ENCODE measurements around the gene STRA8.

STRA8 gene

GRCh38 chr7:135235841-135236240 lies 2.2 kb downstream of the STRA8 start:
- no peak for DNase-seq (ENCODE audit: low read depth in 4 of 4, low spot score in 1 of 4)

DNA sequence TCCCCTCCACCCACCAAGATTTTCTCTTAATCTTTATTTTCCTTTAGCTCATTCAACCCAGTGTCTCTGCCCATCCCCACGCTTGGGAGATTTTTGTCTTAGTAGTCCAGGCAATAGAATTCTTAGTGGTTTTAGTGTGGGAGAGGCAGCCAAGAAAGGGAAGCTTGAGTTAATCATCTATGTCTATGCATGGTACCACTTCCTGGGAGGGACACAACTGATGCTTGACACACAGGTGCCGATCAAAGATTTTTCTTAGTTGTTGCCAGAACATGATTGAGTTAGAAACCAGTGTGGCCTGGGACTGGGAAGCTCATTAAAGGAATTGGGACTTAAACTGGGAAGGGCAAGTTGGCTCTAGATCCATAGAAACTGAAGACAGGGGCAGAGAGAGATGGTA lies 3.1 kb downstream of the STRA8 start:
- DNase-seq (ENCODE audit: low read depth in 4 of 4, low spot score in 1 of 4), result no peak

DNA sequence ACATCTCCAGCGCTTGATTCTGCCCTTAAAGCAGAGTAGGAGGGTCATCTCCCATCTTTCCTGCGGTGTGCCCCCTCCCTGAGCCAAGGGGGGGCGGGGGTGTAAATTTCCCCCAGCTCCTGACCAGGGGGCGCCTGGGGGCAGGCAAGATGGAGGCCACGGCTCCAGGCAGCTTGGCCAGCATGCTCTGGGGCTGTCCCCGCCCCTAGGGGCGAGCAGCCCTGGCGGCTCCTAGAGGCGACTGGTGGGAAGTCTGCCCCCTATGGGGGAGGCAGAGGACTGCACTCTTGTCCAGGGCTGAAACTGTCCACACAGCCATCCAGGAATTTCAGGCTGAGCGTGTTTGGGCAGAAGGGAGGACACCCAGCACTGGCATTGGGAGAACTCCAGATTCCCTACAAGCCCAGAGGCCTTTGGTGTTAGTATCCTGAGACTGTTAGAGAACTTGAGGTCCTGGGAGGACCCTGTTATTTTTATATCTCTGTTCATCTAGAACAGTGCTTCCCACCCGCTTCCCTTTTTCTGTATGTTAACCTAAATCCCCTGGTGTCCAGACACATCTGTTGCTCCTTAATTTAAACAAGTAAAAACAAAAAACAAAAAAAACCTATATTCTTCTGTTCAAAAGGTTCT lies 4.6 kb downstream of the STRA8 start:
- DNase-seq (ENCODE audit: low read depth in 4 of 4, low spot score in 1 of 4), result no peak

DNA sequence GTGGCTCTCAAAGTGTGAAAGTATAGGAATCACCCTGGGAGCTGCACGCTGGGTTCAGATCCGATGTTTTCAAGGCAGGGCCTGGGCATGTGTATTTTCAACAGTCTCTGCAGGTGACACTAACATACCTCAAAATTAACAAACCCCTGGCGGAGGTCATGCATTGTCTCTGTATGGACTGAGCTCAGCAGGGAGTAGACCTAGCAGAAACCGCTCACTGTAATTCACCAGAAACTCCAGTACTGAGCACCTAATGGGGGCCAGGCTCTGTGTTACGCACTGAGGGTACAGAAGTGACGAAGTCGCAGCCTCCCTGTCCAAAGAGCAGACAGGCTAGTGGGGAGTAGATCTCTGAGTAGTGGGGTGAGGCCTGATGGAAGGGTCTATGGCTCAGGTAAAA lies 5.6 kb downstream of the STRA8 start:
- DNase-seq (ENCODE audit: low read depth in 4 of 4, low spot score in 1 of 4), result no peak

GRCh38 chr7:135240441-135240840 lies 6.8 kb downstream of the STRA8 start:
- no peak for DNase-seq (ENCODE audit: low read depth in 4 of 4, low spot score in 1 of 4)

DNA sequence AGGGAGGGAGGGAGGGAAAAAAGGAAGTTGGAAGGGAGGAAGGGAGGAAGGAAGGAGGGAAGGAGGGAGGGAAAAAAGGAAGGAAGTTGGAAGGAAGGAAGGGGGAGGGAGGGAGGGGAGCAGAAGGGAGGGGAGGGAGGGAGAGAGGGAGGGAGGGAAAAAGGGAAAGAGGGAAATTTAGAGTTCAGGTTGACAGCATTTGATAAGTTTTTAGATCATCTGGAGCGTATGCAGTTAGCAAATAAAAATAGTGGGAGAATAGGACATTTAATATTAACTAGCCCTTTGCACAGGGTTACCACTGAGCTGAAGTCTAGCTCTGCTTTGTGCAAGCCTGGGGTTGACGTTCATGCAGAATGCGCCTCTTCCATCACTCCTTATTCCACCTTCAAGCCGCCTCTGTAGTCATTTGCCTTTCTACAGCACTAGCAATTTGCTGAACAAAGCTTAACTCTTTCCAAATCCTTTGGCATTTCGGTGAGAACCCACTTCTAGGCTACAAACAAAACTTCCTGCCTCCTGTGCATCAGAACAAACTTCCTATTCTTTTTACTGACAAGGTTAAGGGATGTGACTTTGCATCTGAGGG lies 8.6 kb downstream of the STRA8 start:
- no peak for DNase-seq (ENCODE audit: low read depth in 4 of 4, low spot score in 1 of 4)

DNA sequence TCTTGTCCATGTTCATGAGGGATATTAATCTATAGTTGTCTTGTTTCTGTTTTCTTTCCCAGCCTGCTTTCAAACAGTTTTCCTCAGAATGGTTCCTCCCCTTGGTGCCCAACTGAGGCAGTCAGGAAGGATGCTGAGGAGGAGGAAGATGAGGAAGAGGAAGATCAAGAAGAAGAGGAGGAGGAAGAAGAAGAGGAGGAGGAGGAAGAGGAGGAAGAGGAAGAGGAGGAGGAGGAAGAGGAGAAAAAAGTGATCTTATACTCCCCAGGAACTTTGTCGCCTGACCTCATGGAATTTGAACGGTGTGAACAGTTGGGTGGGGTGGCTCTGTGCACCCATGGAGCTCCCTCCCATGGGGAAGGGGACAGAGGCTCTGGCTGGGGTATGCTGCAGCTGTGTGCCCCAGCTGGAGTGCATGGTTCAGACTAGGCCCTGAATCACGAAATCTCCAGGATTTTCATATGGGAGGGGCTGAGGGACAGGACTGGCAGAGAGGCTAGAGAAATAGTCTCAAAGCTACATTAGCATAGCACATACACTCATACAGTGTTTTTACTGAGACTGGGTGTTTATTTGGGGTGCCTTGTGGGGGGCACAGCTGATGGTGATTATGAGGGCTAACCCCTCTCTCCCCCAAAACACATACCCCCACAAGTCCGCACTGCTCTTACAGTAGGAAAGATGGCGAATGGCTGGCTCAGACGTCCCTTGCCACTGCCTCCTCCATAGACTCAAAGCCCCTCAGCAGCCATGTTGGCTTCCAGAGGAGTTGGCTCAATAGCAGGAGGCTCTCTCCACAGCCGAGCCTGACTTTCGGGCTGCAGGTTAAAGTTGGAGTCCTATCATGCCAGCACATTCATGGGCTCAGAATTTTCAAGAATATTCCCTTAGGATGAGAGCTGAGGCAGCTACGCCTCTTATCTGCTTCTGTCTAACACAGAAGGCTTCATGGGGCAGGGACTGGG lies 11.9 kb downstream of the STRA8 start:
- no peak for DNase-seq (ENCODE audit: low read depth in 4 of 4, low spot score in 1 of 4)

DNA sequence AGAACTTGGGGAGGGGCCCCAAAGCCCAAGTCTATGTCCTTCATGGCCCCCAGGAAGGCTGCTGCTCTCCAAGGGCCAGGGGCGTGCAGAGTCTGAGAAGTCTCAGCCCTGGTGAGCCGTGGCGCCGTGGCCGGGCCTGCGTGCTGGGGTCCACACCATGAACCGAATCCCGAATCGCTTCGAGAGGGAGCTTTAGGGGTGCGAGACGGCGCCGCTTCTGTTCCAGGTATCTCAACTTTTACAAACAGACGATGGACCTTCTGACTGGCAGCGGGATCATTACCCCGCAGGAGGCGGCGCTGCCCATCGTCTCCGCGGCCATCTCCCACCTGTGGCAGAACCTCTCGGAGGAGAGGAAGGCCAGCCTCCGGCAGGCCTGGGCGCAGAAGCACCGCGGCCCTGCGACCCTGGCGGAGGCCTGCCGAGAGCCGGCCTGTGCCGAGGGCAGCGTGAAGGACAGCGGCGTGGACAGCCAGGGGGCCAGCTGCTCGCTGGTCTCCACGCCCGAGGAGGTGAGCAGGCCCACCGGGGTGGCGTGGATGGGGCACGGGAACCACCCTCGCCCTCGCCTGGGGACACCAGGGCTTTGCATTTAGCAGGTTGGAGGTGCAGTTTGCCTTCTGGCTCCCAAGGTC lies 12.7 kb downstream of the STRA8 start:
- no peak for DNase-seq (ENCODE audit: low read depth in 4 of 4, low spot score in 1 of 4)

- DNase-seq (ENCODE audit: low read depth in 4 of 4, low spot score in 1 of 4), result no peak
Observed at GRCh38 chr7:135247746-135248471, 14.3 kb downstream of the STRA8 start.

- DNase-seq (ENCODE audit: low read depth in 4 of 4, low spot score in 1 of 4), result no peak
Observed at GRCh38 chr7:135248546-135248945, 14.9 kb downstream of the STRA8 start.

- DNase-seq (ENCODE audit: low read depth in 4 of 4, low spot score in 1 of 4), result peak in 1 of 4 experiments; percentile 4
Observed at GRCh38 chr7:135251496-135252391, 18.1 kb downstream of the STRA8 start.

DNA sequence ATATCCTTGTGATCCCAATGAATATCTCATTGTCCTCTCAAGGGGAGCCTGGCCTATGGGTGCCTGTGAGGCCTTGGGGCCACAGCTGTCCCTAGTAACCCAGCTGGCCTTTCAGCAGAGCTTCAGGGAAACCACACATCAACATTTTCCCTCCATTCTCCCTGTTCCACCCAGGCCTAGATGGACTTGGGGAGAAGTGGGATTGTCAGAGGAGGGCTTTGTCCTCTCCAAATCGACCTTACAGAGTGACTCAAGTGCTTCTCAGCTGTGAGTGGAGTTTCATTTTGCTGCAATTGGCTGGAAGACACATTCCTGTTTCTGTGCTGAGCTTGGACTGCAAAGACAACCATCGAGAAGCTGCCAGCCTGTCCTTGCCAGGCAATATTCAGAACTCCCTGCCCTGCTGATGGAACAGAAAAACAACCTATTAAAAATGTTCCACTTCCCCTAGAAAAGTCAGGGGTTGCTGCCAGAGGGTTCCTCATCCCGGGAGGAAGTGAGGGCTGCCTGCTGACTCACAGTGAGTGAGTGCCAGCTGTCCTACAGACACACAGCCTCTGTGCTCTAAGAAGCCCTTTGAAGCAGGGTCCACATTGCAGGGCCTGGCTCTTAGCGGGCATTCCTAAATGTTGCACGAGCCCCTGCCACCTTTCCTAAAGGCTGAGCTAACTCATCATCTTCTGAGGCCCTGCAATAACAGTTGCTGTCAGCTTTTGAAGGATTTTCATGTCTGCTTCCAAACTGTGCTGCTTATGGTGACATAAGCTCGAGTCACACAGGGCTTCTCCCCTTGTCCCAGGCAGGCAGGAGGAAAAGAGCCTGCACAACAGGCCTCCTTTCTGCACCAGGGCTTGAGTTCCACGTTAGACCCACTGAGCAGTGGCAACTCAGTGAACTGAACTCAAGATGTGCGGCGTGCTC lies 20.5 kb downstream of the STRA8 start:
- DNase-seq (ENCODE audit: low read depth in 4 of 4, low spot score in 1 of 4), result no peak

- no peak for DNase-seq (ENCODE audit: low read depth in 4 of 4, low spot score in 1 of 4)
Observed at GRCh38 chr7:135257790-135258189, 24.2 kb downstream of the STRA8 start.

- no peak for DNase-seq (ENCODE audit: low read depth in 4 of 4, low spot score in 1 of 4)
Observed at GRCh38 chr7:135258585-135258984, 24.9 kb downstream of the STRA8 start.

DNA sequence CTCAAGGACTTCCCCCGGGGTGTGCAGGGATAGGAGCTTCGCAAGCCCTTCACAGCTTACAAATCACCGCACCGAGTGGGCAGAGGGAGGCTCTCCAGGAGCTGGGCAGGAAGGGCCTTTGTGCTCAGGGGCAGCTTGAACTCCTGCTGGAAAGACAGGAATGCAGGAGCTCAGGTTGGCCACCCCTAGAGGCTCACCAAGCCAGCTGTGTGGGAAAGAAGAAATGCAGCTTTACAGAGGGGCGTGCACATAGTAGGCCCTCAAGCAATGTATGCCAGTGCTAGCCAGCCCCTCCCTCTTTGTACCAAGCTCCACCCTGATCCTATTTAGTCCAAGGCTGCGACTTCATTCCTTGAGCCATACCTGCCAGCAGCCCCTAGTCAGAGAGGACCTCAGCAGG lies 26.1 kb downstream of the STRA8 start:
- DNase-seq (ENCODE audit: low read depth in 4 of 4, low spot score in 1 of 4), result no peak

- DNase-seq (ENCODE audit: low read depth in 4 of 4, low spot score in 1 of 4), result no peak
Observed at GRCh38 chr7:135260470-135260869, 26.8 kb downstream of the STRA8 start.

- no peak for DNase-seq (ENCODE audit: low read depth in 4 of 4, low spot score in 1 of 4)
Observed at GRCh38 chr7:135260930-135261721, 27.5 kb downstream of the STRA8 start.

All from stimulated activated CD4-positive, alpha-beta T cell treated with anti-CD3 and anti-CD28 coated beads, Interleukin-1b, Interleukin-23, amount 100 ng/mL, for 24 hours (primary cell).